C4-2B (cell line): ENCODE measurements around the gene FMNL2.

Source experiments
- ZFX ChIP-seq: fragments of 450-650 bp; IDR thresholded peaks from 2 replicates; pipeline ENCODE4 v1.6.1; 2017
- TF ChIP-seq, protein P1 (sequence below): fragments of 450-650 bp; conservative IDR thresholded peaks from 2 replicates; pipeline ENCODE4 v1.5.1; 2017; ENCODE audit warnings: mild to moderate bottlenecking

DNA sequence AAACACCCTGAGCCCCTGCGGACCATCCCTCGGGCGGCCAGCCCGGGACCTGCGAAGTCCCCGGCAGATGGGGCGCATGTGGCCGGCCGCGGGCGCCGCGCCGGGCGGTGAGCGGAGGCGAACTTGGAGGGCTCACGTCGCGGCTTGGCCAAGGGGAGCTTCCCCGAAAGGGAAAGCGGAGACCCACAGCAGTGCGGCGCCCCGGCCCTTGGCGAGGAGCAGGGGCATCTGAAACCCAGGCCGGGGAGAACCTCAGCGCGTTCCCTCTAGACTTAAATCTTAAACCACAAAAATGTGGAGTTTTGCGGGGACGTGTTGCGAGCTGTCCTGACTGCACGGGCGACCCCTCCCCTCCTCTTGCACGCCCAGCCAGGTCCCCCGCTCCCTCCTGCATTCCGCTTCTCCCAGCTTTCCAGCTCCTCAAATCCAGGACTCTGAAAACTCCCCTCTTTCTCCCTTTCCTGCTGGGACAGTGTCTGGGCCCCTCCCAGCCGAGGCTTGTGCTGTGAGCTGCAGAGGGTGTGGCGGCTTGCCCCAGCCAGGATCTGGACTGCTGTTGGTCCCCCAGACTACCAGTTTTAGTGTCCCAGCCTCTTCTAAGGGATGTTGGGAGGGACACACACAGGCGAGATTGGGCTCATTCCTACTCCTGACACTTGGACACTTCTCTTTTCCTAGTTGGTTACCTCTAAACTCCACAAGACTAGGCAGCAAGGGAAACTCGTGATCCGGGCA lies 1.3 kb downstream of the FMNL2 start:
- TF ChIP-seq, protein P1, sequence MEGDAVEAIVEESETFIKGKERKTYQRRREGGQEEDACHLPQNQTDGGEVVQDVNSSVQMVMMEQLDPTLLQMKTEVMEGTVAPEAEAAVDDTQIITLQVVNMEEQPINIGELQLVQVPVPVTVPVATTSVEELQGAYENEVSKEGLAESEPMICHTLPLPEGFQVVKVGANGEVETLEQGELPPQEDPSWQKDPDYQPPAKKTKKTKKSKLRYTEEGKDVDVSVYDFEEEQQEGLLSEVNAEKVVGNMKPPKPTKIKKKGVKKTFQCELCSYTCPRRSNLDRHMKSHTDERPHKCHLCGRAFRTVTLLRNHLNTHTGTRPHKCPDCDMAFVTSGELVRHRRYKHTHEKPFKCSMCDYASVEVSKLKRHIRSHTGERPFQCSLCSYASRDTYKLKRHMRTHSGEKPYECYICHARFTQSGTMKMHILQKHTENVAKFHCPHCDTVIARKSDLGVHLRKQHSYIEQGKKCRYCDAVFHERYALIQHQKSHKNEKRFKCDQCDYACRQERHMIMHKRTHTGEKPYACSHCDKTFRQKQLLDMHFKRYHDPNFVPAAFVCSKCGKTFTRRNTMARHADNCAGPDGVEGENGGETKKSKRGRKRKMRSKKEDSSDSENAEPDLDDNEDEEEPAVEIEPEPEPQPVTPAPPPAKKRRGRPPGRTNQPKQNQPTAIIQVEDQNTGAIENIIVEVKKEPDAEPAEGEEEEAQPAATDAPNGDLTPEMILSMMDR, result no peak
- no peak for TF ChIP-seq ZFX
